ENCODE measurements around the gene GGNBP2. TPM values are rescaled to one million over a fixed set of nuclear protein-coding genes. Genes with fewer than 3 reads are reported as not detected.
A peak's percentile ranks its signal among the peaks of the same experiment; 100 is the strongest.

The GGNBP2 gene
- polyA plus RNA-seq, 1 of the 3 experiments (the other 2 are of a cell fraction) = 79.3 TPM

- Histone ChIP-seq H3K9ac (no peak overlapping the region), H3K27ac (ENCODE audit: low read depth in 2 of 2, low read length in 1 of 2) (peak overlapping the region in 1 of 2 experiments; percentile 43; a peak in 2 of 4 replicates), H3K27me3 (ENCODE audit: insufficient read depth) (no peaks in the 10 kb centered on the region), H3K9me2 (no peaks in the 10 kb centered on the region), H2AFZ (ENCODE audit: low read depth) (no peak overlapping the region), H3K79me2 (ENCODE audit: insufficient read depth) (peaks cover 23% of the 10 kb centered on the region), H3F3A (replicated peaks; ENCODE audit: insufficient read depth) (peaks cover 23% of the 10 kb centered on the region), H3K4me2 (peak overlapping the region; percentile 50; the same call in 1 of the 2 replicates), H3K36me3 (replicated peaks in 1 of 2; ENCODE audit: control insufficient read depth in 1 of 2, insufficient read depth in 2 of 2, low read length in 1 of 2) (peaks cover 51 to 52% of the 10 kb centered on the region in 2 experiments), H3K4me3 (ENCODE audit: low read depth in 2 of 2, low read length in 1 of 2) (no peak overlapping the region), H3K4me1 (ENCODE audit: control insufficient read depth in 1 of 2, insufficient read depth in 2 of 2, low read depth in 1 of 2, low read length in 1 of 2) (peaks cover 0 to 8% of the 10 kb centered on the region in 2 experiments; a peak in 2 of 4 replicates), H4K20me1 (ENCODE audit: insufficient read depth) (no peaks in the 10 kb centered on the region), H3K9me3 (no peaks in the 10 kb centered on the region)
- CTCF ChIA-PET = interaction anchor here (1.0 kb wide), 1 partner anchor 46 kb away, joined by 5 read pairs; no protein-coding TSS in a partner anchor
- DNase-seq = no peak
- TF ChIP-seq SIN3A (IDR thresholded peaks at IDR 0.05; ENCODE audit: borderline replicate concordance, low read depth, low read length) (no peak), PBX3 (IDR thresholded peaks at IDR 0.05) (no peak), MAX (IDR thresholded peaks at IDR 0.05; ENCODE audit: low read depth) (0 out of 2 replicates have a peak, but pooled peaks have one; percentile 31), EP300 (IDR thresholded peaks at IDR 0.05; ENCODE audit: borderline replicate concordance in 1 of 2, low read depth in 1 of 2, low read length in 1 of 2) (no peak), POLR2AphosphoS5 (IDR thresholded peaks at IDR 0.05; ENCODE audit: low read depth, low read length) (no peak), ELF1 (IDR thresholded peaks at IDR 0.05) (no peak), CTCF (IDR thresholded peaks at IDR 0.05) (no peak), FOSL2 (IDR thresholded peaks at IDR 0.05; ENCODE audit: borderline replicate concordance, low read depth) (peak; percentile 71; the same call in 1 of the 2 replicates), JUND (IDR thresholded peaks at IDR 0.05) (peak; percentile 71), RXRA (IDR thresholded peaks at IDR 0.05; ENCODE audit: borderline replicate concordance, low read depth) (no peak)
- POLR2A ChIA-PET = no interaction called here
Observed at GRCh38 chr17:36529121-36529520, 15.6 kb upstream of the GGNBP2 start.

- no peak overlapping the region for H3K27ac ChIP-seq (ENCODE audit: low read depth in 2 of 2, low read length in 1 of 2)
- H2AFZ ChIP-seq (ENCODE audit: low read depth) = no peak overlapping the region
- peaks cover 38% of the 10 kb centered on the region for H3K79me2 ChIP-seq (ENCODE audit: insufficient read depth)
- no peak overlapping the region for H3K4me2 ChIP-seq
- no peak overlapping the region for H3K9ac ChIP-seq
- no peak for TF ChIP-seq NFIC (IDR thresholded peaks at IDR 0.05; ENCODE audit: borderline replicate concordance)
- TF ChIP-seq ZBTB33 (IDR thresholded peaks at IDR 0.05; ENCODE audit: borderline replicate concordance, low read depth) = no peak
- no peak for TF ChIP-seq GABPA (IDR thresholded peaks at IDR 0.05; ENCODE audit: low read depth)
- no peak for TF ChIP-seq RAD21 (IDR thresholded peaks at IDR 0.05; ENCODE audit: low read length)
- no peak for TF ChIP-seq RFX5 (IDR thresholded peaks at IDR 0.05; ENCODE audit: low read length)
- no peak for TF ChIP-seq TAF1 (IDR thresholded peaks at IDR 0.05; ENCODE audit: borderline replicate concordance, low read depth, low read length)
- TF ChIP-seq JUND (IDR thresholded peaks at IDR 0.05) = no peak
- no peak for TF ChIP-seq GATA2 (CRISPR knock-in tag; IDR thresholded peaks at IDR 0.05)
- no peak for TF ChIP-seq FOSL2 (IDR thresholded peaks at IDR 0.05; ENCODE audit: borderline replicate concordance, low read depth)
- no peak for TF ChIP-seq CHD2 (IDR thresholded peaks at IDR 0.05; ENCODE audit: low read length, partially characterized antibody)
- TF ChIP-seq MAX (IDR thresholded peaks at IDR 0.05; ENCODE audit: low read depth) = no peak
- no peak for TF ChIP-seq RXRA (IDR thresholded peaks at IDR 0.05; ENCODE audit: borderline replicate concordance, low read depth)
- no peak for TF ChIP-seq EP300 (IDR thresholded peaks at IDR 0.05; ENCODE audit: borderline replicate concordance in 1 of 2, low read depth in 1 of 2, low read length in 1 of 2)
- H3K4me3 ChIP-seq (ENCODE audit: low read depth in 2 of 2, low read length in 1 of 2) = no peak overlapping the region
- WGBS (ENCODE audit: low lambda C conversion rate) = 100% methylated on average over 2 of the region's 2 CpGs
- H3K9me3 ChIP-seq = no peaks in the 10 kb centered on the region
- no peaks in the 10 kb centered on the region for H3K9me2 ChIP-seq
- DNase-seq = no peak
- H3F3A ChIP-seq (replicated peaks; ENCODE audit: insufficient read depth) = peaks cover 36% of the 10 kb centered on the region
- peaks cover 0 to 8% of the 10 kb centered on the region in 2 experiments; a peak in 2 of 4 replicates for H3K4me1 ChIP-seq (ENCODE audit: control insufficient read depth in 1 of 2, insufficient read depth in 2 of 2, low read depth in 1 of 2, low read length in 1 of 2)
- H4K20me1 ChIP-seq (ENCODE audit: insufficient read depth) = no peaks in the 10 kb centered on the region
- no peaks in the 10 kb centered on the region for H3K27me3 ChIP-seq (ENCODE audit: insufficient read depth)
- CTCF ChIA-PET = no interaction called here
- POLR2A ChIA-PET = no interaction called here
- peaks cover 34 to 35% of the 10 kb centered on the region in 2 experiments for H3K36me3 ChIP-seq (replicated peaks in 1 of 2; ENCODE audit: control insufficient read depth in 1 of 2, insufficient read depth in 2 of 2, low read length in 1 of 2)
Observed at GRCh38 chr17:36532435-36532975, 12.2 kb upstream of the GGNBP2 start.
